GM12878 (cell line): ENCODE data around the gene BICC1. TPM values are rescaled to one million over a fixed set of nuclear protein-coding genes. Genes with fewer than 3 reads are reported as not detected.

Experiments used
- ATAC-seq: fragments of 200-7000 bp; cut with Tn5 transposase; 3 replicates; pipeline ENCODE4 v1.9.1; 2020; ENCODE audit warnings: mild to moderate bottlenecking, moderate library complexity
- BruUV-seq: library from RNA; stranded (reverse); fragments of 400-500 nt; replicated peaks from 2 replicates; lab custom pipeline; 2021; lab: Mats Ljungman, UMichigan
- CTCF ChIA-PET: fragments of 300-600 bp; sonication (Branson Sonifier 250); formaldehyde crosslinking; extraction: SDS; loops from one replicate; lab custom pipeline; 2021; ENCODE audit warnings: inconsistent platforms; lab: Yijun Ruan, JAX
- POLR2A ChIA-PET: fragments of 350-600 bp; formaldehyde crosslinking; extraction: SDS; loops from one replicate; lab custom pipeline; 2021; ENCODE audit warnings: inconsistent platforms; lab: Charles Lee
- RAD21 ChIA-PET: fragments of 300-600 bp; sonication (Branson Sonifier 250); formaldehyde crosslinking; loops from one replicate; lab custom pipeline; 2023; ENCODE audit warnings: antibody characterized with exemption; ENCODE audit not compliant: unreplicated experiment; lab: Charles Lee
- SMC1A ChIA-PET: fragments of 300-600 bp; sonication (Branson Sonifier 250); formaldehyde crosslinking; loops from one replicate; lab custom pipeline; 2023; ENCODE audit not compliant: unreplicated experiment, uncharacterized antibody; lab: Charles Lee
- DNase-seq: peaks from one replicate; pipeline ENCODE4 v3.0.0-alpha.2; 2011; ENCODE audit warnings: low read depth, low spot score
- FAIRE-seq: peaks from 3 replicates; lab custom pipeline; 2011; peaks lifted over from hg19 to GRCh38; lab: Jason Lieb, UNC
- H2AFZ ChIP-seq: 2 replicates; pipeline ENCODE4 v1.6.0; 2011; ENCODE audit warnings: low read depth, low read length, control low read depth; ENCODE audit not compliant: control insufficient read depth
- H3K27ac ChIP-seq: 2 replicates; pipeline ENCODE4 v1.5.1; 2011; ENCODE audit warnings: control low read depth; ENCODE audit not compliant: control insufficient read depth, insufficient read depth
- H3K27me3 ChIP-seq, 2 experiments: replicated peaks in 1 of 2; 2 replicates each; pipeline versions ENCODE4 v1.6.0 to v1.6.1; 2011; ENCODE audit warnings: low read length in 1 of 2; ENCODE audit not compliant: control insufficient read depth in 2 of 2, insufficient read depth in 2 of 2
- H3K36me3 ChIP-seq, 2 experiments: 2 replicates each; pipeline ENCODE4 v1.5.1; 2011; ENCODE audit warnings: low read length in 1 of 2; ENCODE audit not compliant: control insufficient read depth in 2 of 2, insufficient read depth in 2 of 2
- H3K4me1 ChIP-seq: 2 replicates; pipeline ENCODE4 v1.6.1; 2011; ENCODE audit warnings: mild to moderate bottlenecking, low read length, moderate library complexity, mixed read lengths; ENCODE audit not compliant: control insufficient read depth, insufficient read depth
- H3K4me2 ChIP-seq: 2 replicates; pipeline ENCODE4 v1.6.0; 2011; ENCODE audit warnings: control low read depth; ENCODE audit not compliant: control insufficient read depth, insufficient read depth
- H3K4me3 ChIP-seq: fragments of 200-600 bp; sonication (generic); 2 replicates; pipeline ENCODE4 v1.5.1; 2016
- H3K79me2 ChIP-seq: 2 replicates; pipeline ENCODE4 v1.6.0; 2011; ENCODE audit warnings: low read length; ENCODE audit not compliant: control insufficient read depth, insufficient read depth
- H3K9ac ChIP-seq: 2 replicates; pipeline ENCODE4 v1.8.0; 2011; ENCODE audit warnings: low read length, control low read depth, mixed read lengths; ENCODE audit not compliant: control insufficient read depth, insufficient read depth
- H3K9me3 ChIP-seq: replicated peaks from 3 replicates; pipeline ENCODE4 v1.5.1; 2011; ENCODE audit warnings: mild to moderate bottlenecking, low read length; ENCODE audit not compliant: control insufficient read depth, insufficient read depth
- H4K20me1 ChIP-seq: 2 replicates; pipeline ENCODE4 v1.6.0; 2011; ENCODE audit not compliant: control insufficient read depth, insufficient read depth
- ASH2L ChIP-seq: fragments of 300-600, 200-600 bp; sonication (generic); IDR thresholded peaks from 2 replicates; pipeline ENCODE4 v1.6.1; 2017; ENCODE audit warnings: low read depth, mild to moderate bottlenecking, borderline replicate concordance
- CBFB ChIP-seq: IDR thresholded peaks from 2 replicates; pipeline ENCODE4 v1.6.1; 2016; ENCODE audit warnings: antibody characterized with exemption, low read depth
- CREB1 ChIP-seq: IDR thresholded peaks from 2 replicates; pipeline ENCODE4 v1.6.1; 2012; ENCODE audit warnings: low read depth, mild to moderate bottlenecking, inconsistent platforms
- GATAD2B ChIP-seq: fragments of 450-650 bp; conservative IDR thresholded peaks from 2 replicates; pipeline ENCODE4 v1.6.1; 2017; ENCODE audit warnings: low read depth, mild to moderate bottlenecking, moderate library complexity
- KAT2A ChIP-seq: conservative IDR thresholded peaks from 2 replicates; pipeline ENCODE4 v1.6.1; 2011; ENCODE audit warnings: low read depth, low read length; ENCODE audit not compliant: control insufficient read depth
- KLF5 ChIP-seq: fragments of 450-650 bp; IDR thresholded peaks from 2 replicates; pipeline ENCODE4 v1.6.1; 2014; ENCODE audit warnings: mild to moderate bottlenecking; ENCODE audit not compliant: partially characterized antibody
- MEF2A ChIP-seq: IDR thresholded peaks from 2 replicates; pipeline ENCODE4 v1.6.1; 2011; ENCODE audit warnings: low read depth, mild to moderate bottlenecking, low read length, moderate library complexity; ENCODE audit not compliant: insufficient read depth
- NFXL1 ChIP-seq: fragments of 450-650 bp; IDR thresholded peaks from 2 replicates; pipeline ENCODE4 v1.6.1; 2017; ENCODE audit warnings: antibody characterized with exemption, mild to moderate bottlenecking, borderline replicate concordance
- NFYB ChIP-seq: IDR thresholded peaks from 2 replicates; pipeline ENCODE4 v1.6.1; 2011; ENCODE audit warnings: low read depth, mild to moderate bottlenecking, low read length, improper control_type of control experiment, moderate library complexity; ENCODE audit not compliant: insufficient read depth
- SIN3A ChIP-seq: IDR thresholded peaks from 2 replicates; pipeline ENCODE4 v1.6.1; 2012; ENCODE audit warnings: low read depth, low read length, improper control_type of control experiment
- SUPT20H ChIP-seq: IDR thresholded peaks from 2 replicates; pipeline ENCODE4 v1.6.1; 2011; ENCODE audit warnings: low read depth, mild to moderate bottlenecking, low read length, moderate library complexity, borderline replicate concordance; ENCODE audit not compliant: control insufficient read depth
- TCF7 ChIP-seq: IDR thresholded peaks from 2 replicates; pipeline ENCODE4 v1.6.1; 2014; ENCODE audit warnings: antibody characterized with exemption, borderline replicate concordance
- WGBS: methylation state at CpG from one replicate; pipeline ENCODE4 v1.1.6; 2016; ENCODE audit warnings: low lambda C conversion rate; ENCODE audit not compliant: insufficient replicate concordance, insufficient coverage; ENCODE audit errors: missing lambda C conversion rate; 5-methylcytosine and 5-hydroxymethylcytosine counted together
- in situ Hi-C: fragments of 300-500 bp; cut with MboI; formaldehyde crosslinking; loops from 9 replicates; pipeline ENCODE4 v1.14.3; 2018; ENCODE audit warnings: mixed read lengths
- intact Hi-C: fragments of 100-400 bp; cut with micrococcal nuclease; formaldehyde crosslinking; loops from one replicate; pipeline ENCODE4 v1.14.2; 2022; ENCODE audit not compliant: unreplicated experiment
- polyA plus RNA-seq, 11 experiments: library from polyadenylated mRNA; depleted of rRNA in 4 of 11; unstranded in 6 of 11; stranded (reverse) in 5 of 11; fragments of >200 nt; fragmentation: Nextera tagmentation in 4 of 11; fragmentation: Illumina TruSeq in 1 of 11; extraction: Ambion mirVana in 4 of 11; extraction: Trizol in 1 of 11; gene quantifications; 1 replicate in 1 of 11; 2 replicates in 10 of 11; pipeline versions ENCODE4 v1.2.1 to v1.2.3, GENCODE V29; 2011 to 2016; ENCODE audit warnings: inconsistent platforms in 2 of 11, missing spikeins in 2 of 11, low read depth in 1 of 11
- total RNA-seq, 4 experiments: library from RNA; depleted of rRNA in 3 of 4; stranded (reverse); fragments of >200 nt in 3 of 4; fragmentation: Illumina TruSeq in 1 of 4; extraction: Trizol in 1 of 4; gene quantifications; 2 replicates each; pipeline versions ENCODE4 v1.2.1 to v1.2.3, GENCODE V29; 2013 to 2021
- TF ChIP-seq, protein P1 (sequence below): fragments of 450-650 bp; IDR thresholded peaks from 2 replicates; pipeline ENCODE4 v1.6.1; 2017; ENCODE audit warnings: mild to moderate bottlenecking, low read depth, inconsistent platforms; ENCODE audit not compliant: poor library complexity, severe bottlenecking
- TF ChIP-seq, protein P2 (sequence below): fragments of 450-650 bp; IDR thresholded peaks from 2 replicates; pipeline ENCODE4 v1.6.1; 2017; ENCODE audit warnings: mild to moderate bottlenecking, moderate library complexity
- TF ChIP-seq, protein P3 (sequence below), 3 experiments: IDR thresholded peaks in 2 of 3; conservative IDR thresholded peaks in 1 of 3; 2 replicates each; pipeline ENCODE4 v1.5.1; 2011; ENCODE audit warnings: low read depth in 3 of 3, low read length in 3 of 3, mild to moderate bottlenecking in 3 of 3, control low read depth in 2 of 3, moderate library complexity in 2 of 3, inconsistent platforms in 1 of 3, mixed read lengths in 1 of 3; ENCODE audit not compliant: control insufficient read depth in 2 of 3, insufficient read depth in 1 of 3; ENCODE audit errors: extremely low read depth in 1 of 3

Gene BICC1
- total and polyA plus RNA-seq, 10 of the 15 experiments (the other 5 are each of a cell fraction or from before 2014, with no cell fraction given) = 0.01 to 0.10 (median 0.04) TPM; not detected in 5

GRCh38 chr10:58813573-58813972 is 300.9 kb downstream of the BICC1 start (continued):
- TF ChIP-seq MEF2A (no peak), KLF5 (no peak), GATAD2B (no peak), ASH2L (no peak), CBFB (no peak), SIN3A (no peak), SUPT20H (no peak), NFYB (no peak), KAT2A (no peak)
- TF ChIP-seq, protein P1, sequence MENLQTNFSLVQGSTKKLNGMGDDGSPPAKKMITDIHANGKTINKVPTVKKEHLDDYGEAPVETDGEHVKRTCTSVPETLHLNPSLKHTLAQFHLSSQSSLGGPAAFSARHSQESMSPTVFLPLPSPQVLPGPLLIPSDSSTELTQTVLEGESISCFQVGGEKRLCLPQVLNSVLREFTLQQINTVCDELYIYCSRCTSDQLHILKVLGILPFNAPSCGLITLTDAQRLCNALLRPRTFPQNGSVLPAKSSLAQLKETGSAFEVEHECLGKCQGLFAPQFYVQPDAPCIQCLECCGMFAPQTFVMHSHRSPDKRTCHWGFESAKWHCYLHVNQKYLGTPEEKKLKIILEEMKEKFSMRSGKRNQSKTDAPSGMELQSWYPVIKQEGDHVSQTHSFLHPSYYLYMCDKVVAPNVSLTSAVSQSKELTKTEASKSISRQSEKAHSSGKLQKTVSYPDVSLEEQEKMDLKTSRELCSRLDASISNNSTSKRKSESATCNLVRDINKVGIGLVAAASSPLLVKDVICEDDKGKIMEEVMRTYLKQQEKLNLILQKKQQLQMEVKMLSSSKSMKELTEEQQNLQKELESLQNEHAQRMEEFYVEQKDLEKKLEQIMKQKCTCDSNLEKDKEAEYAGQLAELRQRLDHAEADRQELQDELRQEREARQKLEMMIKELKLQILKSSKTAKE = no peak

- no peaks in the 10 kb centered on the region for H4K20me1 ChIP-seq
- no peak overlapping the region for H3K27ac ChIP-seq
- H3K27me3 ChIP-seq = no peaks in the 10 kb centered on the region
- H3K4me2 ChIP-seq = no peak overlapping the region
- no peak overlapping the region for H3K9ac ChIP-seq
- H3K36me3 ChIP-seq = no peaks in the 10 kb centered on the region
- ChIA-PET RAD21 (no interaction called here), CTCF (no interaction called here), POLR2A (no interaction called here), SMC1A (interaction anchor here (1.9 kb wide), 1 partner anchor 573 kb away, joined by 6 read pairs; no protein-coding TSS in a partner anchor)
- no peaks in the 10 kb centered on the region for H3K9me3 ChIP-seq
- no peak overlapping the region for H2AFZ ChIP-seq
- 23% methylated on average over 2 of the region's 2 CpGs for WGBS
- intact Hi-C loops = no loop called here
- in situ Hi-C loops = no loop called here
- BruUV-seq = no TSS peak
- ATAC-seq (no peak), FAIRE-seq (no peak), DNase-seq (no peak)
- H3K4me3 ChIP-seq = no peak overlapping the region
- H3K79me2 ChIP-seq = no peaks in the 10 kb centered on the region
- H3K4me1 ChIP-seq = no peaks in the 10 kb centered on the region
- no peak for TF ChIP-seq NFXL1
- no peak for TF ChIP-seq CREB1
- no peak for TF ChIP-seq TCF7
- TF ChIP-seq, protein P2, sequence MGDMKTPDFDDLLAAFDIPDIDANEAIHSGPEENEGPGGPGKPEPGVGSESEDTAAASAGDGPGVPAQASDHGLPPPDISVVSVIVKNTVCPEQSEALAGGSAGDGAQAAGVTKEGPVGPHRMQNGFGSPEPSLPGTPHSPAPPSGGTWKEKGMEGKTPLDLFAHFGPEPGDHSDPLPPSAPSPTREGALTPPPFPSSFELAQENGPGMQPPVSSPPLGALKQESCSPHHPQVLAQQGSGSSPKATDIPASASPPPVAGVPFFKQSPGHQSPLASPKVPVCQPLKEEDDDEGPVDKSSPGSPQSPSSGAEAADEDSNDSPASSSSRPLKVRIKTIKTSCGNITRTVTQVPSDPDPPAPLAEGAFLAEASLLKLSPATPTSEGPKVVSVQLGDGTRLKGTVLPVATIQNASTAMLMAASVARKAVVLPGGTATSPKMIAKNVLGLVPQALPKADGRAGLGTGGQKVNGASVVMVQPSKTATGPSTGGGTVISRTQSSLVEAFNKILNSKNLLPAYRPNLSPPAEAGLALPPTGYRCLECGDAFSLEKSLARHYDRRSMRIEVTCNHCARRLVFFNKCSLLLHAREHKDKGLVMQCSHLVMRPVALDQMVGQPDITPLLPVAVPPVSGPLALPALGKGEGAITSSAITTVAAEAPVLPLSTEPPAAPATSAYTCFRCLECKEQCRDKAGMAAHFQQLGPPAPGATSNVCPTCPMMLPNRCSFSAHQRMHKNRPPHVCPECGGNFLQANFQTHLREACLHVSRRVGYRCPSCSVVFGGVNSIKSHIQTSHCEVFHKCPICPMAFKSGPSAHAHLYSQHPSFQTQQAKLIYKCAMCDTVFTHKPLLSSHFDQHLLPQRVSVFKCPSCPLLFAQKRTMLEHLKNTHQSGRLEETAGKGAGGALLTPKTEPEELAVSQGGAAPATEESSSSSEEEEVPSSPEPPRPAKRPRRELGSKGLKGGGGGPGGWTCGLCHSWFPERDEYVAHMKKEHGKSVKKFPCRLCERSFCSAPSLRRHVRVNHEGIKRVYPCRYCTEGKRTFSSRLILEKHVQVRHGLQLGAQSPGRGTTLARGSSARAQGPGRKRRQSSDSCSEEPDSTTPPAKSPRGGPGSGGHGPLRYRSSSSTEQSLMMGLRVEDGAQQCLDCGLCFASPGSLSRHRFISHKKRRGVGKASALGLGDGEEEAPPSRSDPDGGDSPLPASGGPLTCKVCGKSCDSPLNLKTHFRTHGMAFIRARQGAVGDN = no peak
- TF ChIP-seq, protein P3, sequence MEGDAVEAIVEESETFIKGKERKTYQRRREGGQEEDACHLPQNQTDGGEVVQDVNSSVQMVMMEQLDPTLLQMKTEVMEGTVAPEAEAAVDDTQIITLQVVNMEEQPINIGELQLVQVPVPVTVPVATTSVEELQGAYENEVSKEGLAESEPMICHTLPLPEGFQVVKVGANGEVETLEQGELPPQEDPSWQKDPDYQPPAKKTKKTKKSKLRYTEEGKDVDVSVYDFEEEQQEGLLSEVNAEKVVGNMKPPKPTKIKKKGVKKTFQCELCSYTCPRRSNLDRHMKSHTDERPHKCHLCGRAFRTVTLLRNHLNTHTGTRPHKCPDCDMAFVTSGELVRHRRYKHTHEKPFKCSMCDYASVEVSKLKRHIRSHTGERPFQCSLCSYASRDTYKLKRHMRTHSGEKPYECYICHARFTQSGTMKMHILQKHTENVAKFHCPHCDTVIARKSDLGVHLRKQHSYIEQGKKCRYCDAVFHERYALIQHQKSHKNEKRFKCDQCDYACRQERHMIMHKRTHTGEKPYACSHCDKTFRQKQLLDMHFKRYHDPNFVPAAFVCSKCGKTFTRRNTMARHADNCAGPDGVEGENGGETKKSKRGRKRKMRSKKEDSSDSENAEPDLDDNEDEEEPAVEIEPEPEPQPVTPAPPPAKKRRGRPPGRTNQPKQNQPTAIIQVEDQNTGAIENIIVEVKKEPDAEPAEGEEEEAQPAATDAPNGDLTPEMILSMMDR (IDR thresholded peaks at IDR 0.05 in 2 of 3, conservative IDR thresholded peaks at IDR 0.05 in 1 of 3; ENCODE audit: control insufficient read depth in 2 of 3, extremely low read depth in 1 of 3, insufficient read depth in 1 of 3, low read depth in 3 of 3, low read length in 3 of 3) = no peak
These were observed 304.7 kb downstream of the BICC1 start for GRCh38 chr10:58817201-58817846.
